ENCODE measurements around the gene R3HCC1L.

R3HCC1L gene

DNA sequence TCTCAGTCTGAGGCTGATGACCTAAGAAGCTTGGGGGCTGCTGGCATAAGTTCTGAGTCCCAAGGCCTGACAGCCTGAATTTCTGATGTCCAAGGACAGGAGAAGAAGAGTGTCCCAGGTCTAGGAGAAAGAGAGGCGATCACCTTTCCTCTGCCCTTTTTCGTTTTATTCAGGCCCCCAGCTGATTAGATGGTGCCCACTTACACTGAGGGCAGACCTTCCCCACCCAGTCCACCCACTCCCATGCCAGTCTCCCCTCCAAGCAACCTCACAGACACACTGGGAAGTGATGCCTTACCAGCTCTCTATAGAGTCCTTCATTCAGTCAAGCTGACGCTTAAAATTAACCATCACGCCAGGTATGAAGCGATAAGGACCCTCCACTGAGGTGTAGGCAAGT, 152.9 kb downstream of the R3HCC1L start:
- DNase-seq, result no peak

DNA sequence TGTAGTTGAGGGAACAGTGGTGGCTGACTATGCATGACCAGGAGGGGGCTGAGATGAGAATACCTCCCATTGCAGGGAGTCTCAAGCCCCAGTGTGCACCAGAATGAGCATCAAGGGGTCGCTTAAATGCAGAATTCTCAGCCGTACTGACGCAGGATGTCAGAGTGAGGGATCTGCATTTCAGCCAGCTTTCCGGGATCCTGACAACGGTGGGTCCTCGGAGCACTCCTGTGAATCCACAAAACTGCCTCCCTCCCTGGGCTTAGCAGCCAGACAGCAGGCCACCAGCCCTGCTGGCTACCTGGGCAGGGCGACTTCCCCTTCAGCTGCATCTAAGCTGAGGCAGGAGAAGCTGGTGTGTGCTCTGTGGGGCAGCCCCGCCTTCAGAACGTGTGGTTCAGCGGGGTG, 155.3 kb downstream of the R3HCC1L start:
- DNase-seq, result no peak

DNA sequence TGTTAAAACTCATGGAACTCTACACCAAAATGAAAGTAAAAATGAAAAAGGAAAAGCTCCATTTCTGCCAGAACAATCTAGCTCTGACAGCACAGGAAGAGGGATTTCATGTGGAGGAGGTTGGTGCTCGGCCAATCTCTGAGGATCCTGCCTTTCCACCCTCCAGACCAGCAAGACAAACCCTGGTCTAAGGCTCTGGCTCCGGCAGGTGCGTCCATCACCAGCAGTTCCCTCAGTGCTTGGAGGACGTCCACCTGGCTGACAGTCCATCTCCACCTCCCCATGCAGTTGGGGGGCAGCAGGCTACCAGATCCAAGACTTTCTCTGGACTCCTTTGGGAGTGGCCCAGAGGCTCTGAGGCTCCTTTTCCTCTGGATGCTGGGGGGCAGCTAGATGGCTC, 158.5 kb downstream of the R3HCC1L start:
- DNase-seq, result no peak

DNA sequence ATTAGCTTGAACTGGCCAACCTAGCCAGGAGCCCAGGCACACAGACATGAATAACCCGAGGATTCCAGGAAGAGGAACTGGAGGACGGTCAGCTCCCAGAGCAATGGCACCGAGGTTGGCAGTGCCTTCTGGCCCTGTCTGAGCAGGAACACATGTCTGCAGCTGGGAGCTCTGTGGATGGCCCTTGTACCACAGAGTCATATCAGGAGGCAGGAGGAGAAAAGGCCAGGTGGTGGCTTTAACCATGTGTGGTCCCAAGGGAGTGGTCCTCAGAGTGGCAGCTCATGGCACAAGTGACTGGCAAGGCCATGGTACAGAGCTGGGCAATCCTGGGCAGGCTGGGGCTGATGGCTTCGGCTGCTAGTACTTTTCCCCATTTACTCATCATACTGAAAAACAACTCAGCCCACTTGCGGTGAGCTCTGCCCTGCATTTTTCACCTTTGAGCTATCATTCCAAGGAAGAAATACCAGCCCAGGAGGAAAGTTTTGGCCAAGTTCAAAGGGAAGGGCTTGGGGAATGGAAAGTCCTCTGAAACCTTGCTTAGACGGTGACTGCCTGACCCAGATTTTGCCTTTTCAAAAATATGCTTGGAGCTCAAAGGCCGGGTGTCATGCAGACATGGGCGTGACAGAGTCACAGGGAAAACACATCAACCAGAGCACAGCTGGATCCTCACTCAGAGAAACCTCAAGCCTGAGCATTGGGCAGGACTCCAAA, 159.3 kb downstream of the R3HCC1L start:
- DNase-seq, result peak; percentile 58

DNA sequence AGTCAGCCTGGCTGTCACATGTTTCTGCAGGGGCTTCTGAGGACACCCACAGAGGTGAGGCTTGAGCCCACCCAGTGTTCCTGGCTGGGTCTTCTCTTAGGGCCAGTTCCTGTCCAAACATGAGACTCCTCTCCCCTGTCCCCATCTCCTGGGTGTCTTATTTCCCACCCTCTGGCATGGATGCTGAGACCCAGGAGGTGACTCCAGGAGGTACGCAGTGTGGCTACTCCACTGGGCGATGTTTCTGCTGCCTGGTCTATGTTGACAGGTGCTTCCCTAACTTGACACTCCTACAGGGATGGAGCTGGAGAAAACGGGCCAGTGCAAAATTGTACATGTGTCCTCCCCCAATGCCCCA, 159.8 kb downstream of the R3HCC1L start:
- no peak for DNase-seq
